ENCODE data around the gene PAXIP1.

The PAXIP1 gene

DNA sequence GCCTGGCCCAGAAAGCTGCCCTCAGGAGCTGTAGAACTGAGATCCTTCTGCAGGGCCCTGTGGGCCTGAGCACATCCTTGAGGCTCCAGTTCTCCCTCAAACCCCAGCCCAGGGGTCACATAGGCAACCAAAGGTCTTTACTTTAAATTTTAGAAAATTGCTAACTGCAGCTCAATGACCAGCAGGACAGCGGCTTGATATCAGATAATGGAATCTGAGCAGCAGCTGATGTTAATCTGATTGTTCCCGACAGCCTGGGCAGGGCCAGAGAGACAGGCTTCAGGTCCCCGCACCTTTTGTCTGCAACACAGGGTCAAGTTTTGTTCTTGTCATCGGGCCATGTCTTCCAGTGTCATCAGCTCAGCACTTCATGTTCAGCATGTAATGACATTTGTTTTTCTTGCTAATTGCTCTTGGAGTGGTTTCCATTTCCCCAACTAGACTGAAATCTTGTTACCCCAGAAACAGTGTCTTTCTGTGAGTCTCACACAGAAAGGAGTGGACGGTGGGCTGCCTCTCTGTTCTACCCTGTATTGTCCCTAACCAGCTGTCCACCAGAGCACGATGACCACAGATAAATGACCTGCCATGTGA lies 91.0 kb downstream of the PAXIP1 start:
- DNase-seq = no peak

DNA sequence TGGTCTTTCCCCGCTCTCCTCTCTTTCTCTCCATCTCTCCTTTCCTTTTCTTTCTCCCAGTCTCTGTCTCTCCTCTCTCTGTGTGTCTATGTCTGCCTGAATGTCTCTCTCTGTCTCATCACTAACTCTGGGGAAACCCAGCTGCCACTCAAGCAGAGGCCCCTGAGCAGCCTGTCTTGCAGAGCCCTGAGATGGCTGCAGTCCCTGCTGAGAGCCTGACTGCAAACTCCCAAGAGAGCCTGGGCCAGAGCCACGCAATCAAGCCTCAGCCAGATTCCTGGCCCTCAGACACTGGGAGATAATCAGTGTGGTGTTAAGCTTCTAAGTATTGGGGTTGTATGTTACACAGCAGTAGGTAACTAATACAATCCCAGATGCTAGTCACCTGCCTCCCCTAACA lies 91.5 kb downstream of the PAXIP1 start:
- DNase-seq = no peak

DNA sequence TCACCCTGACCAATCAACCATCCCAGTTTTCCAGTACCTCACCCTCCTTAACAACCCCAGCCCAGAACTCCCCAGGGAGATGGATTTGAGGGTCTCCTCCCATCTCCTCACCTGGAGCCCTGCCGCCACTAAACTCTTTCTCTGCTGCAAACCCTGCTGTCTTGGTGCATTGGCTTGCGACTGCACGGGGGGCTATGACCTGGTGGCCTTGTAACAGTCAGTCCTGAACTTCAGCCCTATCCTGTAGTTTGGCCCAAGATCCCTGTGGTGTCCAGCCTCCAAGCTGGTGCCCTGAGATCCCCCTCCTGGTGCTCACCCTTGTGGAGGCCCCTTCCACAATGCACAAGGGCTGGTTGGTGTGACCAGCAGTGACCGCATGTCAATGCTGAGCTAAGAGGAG lies 91.9 kb downstream of the PAXIP1 start:
- DNase-seq = no peak

DNA sequence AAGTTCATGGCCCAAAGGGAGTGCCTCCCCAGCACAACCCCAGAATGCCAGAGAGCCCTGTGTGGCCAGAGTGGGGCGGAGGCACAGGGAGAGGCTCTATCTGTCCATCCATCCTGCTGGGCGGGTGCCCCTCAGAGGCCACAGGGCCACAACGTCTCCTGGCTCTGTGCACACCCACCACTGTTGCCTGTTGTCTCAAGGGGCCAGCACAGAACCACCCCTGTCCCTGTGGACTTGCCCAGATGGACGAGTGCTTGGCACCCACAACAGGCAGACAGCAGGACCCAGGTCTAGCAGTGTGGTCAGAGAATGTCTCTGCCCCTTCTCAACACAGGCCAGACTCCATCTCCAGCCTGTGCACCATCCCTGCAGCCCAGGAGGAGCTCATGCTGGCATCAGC lies 92.8 kb downstream of the PAXIP1 start:
- no peak for DNase-seq

DNA sequence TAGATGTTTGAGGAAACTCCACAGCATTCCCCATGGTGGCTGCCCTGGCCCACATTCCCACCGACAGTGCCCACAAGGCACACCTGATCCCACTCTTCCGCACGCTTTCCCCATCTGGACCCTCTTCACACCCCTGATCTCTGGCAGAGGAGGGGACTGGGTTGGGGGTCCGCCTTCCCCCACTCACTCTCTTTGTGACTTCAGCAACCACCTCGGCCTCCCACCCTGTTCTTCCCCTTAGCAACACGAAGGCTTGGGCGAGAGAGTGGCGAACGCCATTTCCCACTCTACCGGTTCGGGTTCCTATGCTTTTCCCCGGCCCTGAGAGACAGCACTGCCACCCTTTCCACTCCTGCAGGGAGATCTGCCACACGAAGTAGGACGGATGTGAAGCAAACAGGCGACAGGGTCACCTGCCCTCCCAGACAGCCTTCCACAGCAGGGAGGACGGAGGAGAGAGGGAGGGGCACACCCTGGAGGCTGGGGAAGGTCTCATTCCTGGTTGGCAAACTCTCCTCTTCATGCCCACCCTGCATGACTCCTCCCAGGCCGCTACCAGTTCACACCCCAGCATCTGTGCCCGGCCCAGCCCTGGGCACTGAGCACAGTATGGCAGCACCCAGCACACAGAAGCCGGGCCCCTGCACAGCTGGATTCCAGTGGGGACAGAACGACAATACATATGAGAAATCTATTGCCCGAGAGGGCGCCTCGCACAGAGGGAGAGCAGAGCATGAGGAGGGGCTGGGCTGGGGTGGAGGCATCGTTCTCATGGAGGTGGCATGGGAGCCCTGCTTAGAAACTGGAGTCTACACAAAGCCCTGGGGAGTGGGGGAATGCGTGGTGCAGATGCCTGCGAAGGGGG lies 93.5 kb downstream of the PAXIP1 start:
- DNase-seq = no peak

DNA sequence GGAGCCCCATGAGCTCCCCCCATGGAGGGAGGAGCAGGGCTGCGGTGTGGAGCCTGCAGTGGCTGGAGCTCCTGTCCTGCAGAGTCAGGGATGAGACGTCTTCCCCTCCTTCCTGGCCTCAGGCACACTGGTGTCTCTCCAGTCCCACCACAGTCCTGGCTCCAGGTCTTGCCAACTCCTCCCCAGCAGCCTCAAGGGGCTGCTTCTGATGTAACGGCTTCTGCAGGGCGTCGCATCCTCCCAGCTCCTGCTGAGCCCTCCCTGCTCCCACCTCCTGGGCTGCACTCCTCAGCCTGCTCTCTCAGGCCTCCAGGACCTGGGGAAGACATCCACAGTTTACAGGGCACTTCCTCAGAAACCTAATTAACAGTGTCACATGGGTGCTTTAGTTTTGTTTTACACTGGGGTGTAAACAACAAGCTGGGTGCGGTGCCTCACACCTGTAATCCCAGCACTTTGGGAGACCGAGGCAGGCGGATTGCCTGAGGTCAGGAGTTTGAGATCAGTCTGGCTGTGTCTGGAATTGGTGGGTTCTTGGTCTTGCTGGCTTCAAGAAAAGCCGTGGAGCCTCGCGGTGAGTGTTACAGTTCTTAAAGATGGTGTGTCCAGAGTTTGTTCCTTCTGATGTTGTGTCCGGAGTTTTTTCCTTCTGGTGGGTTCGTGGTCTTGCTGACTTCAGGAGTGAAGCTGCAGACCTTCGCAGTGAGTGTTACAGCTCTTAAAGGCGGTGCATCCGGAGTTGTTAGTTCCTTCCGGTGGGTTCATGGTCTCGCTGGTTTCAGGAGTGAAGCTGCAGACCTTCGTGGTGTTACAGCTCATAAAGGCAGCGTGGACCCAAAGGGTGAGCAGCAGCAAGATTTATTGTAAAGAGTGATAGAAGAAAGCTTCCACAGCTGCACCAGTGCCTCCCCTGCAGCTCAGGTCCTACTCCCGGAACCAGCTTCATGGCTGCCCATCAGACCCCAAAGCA lies 95.0 kb downstream of the PAXIP1 start:
- DNase-seq = no peak

DNA sequence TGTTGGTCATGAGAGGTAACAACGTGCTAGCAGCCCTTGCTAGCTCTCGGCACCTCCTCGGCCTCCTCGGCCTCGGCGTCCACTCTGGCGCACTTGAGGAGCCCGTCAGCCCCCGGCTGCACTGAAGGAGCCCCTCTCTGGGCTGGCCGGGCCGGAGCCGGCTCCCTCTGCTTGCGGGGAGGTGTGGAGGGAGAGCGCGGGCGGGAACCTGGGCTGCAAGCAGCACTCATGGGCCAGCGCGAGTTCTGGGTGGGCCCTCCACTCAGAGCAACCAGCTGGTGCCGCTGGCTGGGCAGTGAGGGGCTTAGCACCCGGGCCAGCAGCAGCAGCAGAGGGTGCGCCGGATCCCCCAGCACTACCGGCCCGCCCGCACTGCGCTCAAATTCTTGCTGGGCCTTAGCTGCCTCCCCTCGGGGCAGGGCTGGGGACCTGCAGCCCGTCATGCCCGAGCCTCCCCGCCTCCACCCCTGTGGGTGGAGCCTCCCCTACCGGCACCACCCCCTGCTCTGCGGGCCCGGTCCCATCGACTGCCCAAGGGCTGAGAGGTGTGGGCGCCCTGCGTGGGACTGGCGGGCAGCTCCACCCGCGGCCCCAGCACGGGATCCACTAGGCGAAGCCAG lies 96.1 kb downstream of the PAXIP1 start:
- no peak for DNase-seq

DNA sequence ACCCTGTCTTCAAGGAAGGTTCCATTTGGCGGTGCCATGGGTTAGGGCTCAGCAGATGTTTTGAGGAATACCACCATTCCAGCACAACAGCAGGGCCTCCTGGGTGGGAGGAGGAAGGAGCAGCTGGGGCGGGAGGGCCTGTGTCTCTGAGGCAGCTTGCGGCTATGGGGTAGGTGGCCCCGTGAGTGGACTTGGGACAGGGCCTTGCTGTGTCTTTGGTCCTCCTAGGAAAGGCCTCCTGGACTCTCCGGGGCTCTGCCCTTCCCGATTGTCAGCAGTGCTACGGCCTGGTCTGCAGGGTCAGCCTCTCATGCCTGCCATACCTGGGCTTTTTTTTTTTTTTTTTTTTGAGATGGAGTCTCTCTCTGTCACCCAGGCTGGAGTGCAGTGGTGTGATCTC lies 96.7 kb downstream of the PAXIP1 start:
- DNase-seq = no peak

DNA sequence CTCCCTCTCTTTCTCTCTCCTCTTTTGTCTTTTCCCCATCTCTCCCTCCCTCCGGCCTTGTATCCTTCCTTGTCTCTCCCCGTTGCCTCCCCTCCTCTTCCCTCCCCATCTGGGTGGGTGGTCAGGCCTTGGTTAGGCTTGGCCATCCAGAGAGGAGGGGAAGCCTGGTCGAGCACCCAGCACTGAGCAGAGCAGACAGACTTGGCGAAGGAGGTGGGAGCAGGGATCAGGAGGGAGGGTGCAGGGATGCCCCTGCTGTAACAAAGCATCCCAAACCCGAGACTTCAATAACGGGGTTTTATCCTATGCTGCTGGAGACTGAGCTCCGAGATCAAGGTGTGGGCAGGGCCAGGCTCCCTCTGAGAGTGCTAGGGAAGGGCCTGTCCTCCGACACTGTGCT lies 97.3 kb downstream of the PAXIP1 start:
- DNase-seq = no peak

DNA sequence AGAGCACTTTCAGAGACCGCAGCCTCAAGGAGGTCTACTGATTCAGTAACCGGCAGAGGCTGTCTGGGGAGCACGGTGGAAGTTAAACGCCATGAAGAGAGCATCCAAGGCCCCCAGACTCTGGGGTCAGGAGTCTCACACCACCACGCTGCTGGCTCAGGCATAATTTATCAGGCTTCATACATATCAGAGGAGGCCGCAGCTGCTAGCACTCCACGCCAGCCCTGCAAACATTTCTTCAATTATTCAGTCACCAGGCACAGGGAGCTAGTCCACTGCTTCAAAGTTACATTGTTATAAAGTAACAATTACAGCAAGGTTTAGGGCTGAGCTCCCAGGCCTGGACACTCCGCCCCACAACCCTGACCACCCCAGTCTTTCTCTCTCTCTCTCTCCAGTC lies 97.8 kb downstream of the PAXIP1 start:
- DNase-seq = no peak

DNA sequence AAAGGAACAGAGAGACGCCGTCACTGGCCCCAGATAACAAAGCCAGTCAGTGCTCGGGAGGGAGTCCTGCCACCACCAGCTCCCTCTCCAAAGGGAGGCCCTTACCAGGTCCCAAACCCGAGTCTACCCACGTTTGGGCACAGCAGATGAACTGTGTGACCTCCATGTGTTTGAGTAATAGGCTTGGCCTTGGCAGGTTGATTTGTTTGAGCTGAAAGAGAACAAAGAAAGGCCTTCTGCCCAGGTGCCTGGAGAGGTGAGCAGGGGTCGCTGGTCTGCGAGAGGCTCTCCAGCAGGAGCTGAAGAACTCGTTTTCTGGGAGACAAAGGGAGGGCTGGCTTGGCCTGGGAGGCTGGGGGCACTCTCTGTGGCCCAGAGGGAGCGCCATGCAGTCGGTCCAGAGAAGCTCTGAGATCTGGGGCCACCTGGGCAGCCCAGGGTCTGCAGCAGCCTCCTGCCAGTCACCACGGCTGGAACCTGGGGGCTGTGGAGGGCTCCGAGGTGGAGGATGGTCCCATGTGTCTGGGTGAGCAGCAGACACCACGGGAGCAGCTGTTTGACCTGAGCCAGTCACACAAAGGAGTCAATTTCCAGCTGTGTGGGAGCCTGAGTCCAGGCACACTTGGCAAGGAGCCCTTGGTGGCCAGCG lies 99.7 kb downstream of the PAXIP1 start:
- no peak for DNase-seq

DNA sequence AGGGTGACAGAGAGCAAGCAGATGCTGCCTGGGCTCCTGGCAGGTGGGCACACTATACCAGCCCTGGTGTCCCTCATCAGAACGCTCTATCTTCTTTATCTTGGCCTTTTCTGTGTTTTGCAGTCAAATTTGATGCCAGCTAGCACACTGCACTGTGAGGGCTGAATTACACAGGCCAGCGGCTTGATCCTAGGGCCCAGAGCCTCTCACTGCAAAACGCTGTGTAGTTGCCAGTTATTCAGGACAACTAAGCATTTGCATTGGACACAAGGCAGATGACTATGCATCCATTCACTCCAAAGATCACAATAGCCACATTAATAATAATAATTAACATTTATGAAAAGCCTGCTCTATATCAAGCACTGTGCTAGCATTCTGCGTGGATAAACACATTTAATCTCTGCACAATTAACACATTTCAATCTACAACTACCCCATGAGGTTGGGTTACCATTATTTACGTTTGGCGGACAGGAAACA lies 100.3 kb downstream of the PAXIP1 start:
- no peak for DNase-seq

DNA sequence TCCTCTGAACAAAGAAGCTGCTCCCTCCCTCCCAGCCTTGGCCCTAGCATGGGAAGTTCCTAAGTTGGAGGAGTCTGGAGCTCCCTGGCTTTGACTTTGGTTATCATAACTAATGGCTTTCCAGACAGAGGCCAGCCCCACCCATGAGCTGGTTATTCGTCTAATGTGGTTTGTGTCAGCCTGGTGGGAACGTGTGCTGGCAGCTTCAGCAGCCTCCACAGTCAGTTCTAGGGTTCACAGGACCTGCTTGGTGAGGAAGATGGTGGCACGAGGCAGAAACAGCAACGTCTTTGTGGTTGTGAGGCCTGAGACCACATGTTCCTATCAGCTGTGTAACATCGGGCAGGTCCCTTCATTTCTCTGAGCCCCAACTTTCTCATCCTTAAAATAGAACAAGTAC lies 103.1 kb downstream of the PAXIP1 start:
- DNase-seq = no peak

DNA sequence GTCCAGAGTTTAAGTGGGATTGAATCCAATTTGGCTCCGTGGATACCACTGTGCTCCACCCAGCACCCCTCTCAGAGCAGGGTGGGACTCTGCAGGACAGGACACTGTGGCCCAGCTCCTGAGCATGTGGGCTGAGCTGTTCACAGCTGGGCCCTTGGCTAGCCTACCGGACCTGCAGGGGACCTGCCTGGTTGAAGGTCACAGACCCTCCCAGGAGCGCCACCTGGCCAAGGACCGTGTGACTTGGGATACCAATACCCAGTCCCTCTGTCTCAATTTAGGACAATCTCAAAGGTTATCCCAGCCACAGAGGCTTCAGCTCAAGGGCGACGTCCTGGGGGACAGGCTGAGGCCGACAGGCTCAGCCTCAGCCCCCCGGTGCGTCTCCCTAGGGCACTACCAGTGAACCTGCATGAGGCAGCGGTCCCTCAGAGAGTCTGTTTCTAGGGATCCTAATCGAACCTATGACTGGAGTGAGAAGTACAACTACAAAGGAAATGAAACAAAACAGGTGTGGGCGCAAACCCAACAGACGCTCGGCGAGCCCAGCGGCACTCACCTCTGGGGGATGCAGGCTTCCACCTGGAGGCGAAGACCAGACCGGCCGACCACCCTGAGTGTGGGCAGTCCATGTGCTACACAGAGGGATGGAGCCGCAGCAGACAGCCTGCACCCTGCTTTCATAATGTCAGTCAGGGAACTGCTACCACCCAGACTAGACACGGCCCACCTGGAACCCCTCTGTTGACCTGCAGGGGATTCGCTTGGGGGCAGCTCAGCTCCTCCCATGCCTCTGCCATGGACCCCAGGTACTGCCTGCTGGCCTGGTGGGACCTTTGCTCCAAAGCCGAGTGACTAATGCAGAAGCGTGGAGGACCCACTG lies 103.7 kb downstream of the PAXIP1 start:
- no peak for DNase-seq

DNA sequence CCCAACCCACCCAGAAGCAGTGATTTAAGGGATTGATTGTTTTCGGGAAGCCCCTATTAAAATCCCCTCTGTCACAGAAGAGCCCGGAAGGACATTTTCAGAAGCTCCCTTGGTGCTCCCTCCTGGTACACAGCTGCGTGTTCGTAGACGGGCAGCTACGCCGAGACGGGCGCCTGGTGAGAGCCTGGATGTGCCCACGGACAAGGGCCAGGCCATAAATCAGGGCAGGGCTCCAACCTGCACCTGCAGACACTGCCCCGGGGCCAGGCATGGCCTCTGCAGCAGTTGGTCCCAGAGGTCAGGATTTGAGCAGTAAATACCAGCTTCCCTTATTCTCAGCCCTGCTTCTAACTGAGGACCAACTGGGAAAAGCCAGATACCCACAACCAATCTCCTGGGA lies 106.8 kb downstream of the PAXIP1 start:
- DNase-seq = no peak
